K562 (cell line): ENCODE measurements around the gene NDRG3. TPM values are rescaled to one million over a fixed set of nuclear protein-coding genes. Genes with fewer than 3 reads are reported as not detected.

Experiments
- ATAC-seq: fragments of 200-7000 bp; cut with Tn5 transposase; 3 replicates; pipeline ENCODE4 v1.9.1; 2020; ENCODE audit warnings: moderate library complexity
- BruUV-seq: library from RNA; stranded (reverse); fragments of 400-500 nt; replicated peaks from 2 replicates; lab custom pipeline; 2021; lab: Mats Ljungman, UMichigan
- CTCF ChIA-PET: fragments of 300-600 bp; formaldehyde crosslinking; extraction: SDS; loops from one replicate; lab custom pipeline; 2021; ENCODE audit warnings: low intra/inter-chr PET ratio; lab: Yijun Ruan, JAX
- POLR2A ChIA-PET: fragments of 300-600, 350-650 bp; sonication (Branson Sonifier 250); formaldehyde crosslinking; extraction: SDS; loops from one replicate; lab custom pipeline; 2021; ENCODE audit warnings: antibody characterized with exemption, inconsistent platforms; lab: Yijun Ruan, JAX
- DNase-seq, 4 experiments: peaks; one replicate each; pipeline versions ENCODE4 v3.0.0 to v3.0.0-alpha.2; 2011 to 2018; ENCODE audit warnings: low spot score in 3 of 4, mixed read lengths in 3 of 4; ENCODE audit errors: extremely low read depth in 1 of 4
- FAIRE-seq: peaks from 2 replicates; lab custom pipeline; 2011; peaks lifted over from hg19 to GRCh38; lab: Jason Lieb, UNC
- H2AFZ ChIP-seq: 2 replicates; pipeline ENCODE4 v1.6.0; 2011; ENCODE audit warnings: low read depth, low read length, control low read depth, inconsistent platforms
- H3K27ac ChIP-seq: fragments of 200-600 bp; 3 replicates; pipeline ENCODE4 v1.8.0; 2011; ENCODE audit warnings: low read depth, mild to moderate bottlenecking, control low read depth, inconsistent platforms, low read length, moderate library complexity, mixed read lengths; ENCODE audit errors: extremely low read depth
- H3K27me3 ChIP-seq, 2 experiments: fragments of 300-600 bp in 1 of 2; 2 replicates in 1 of 2; 3 replicates in 1 of 2; pipeline versions ENCODE4 v1.6.0 to v1.8.0; 2011; ENCODE audit warnings: inconsistent platforms in 2 of 2, low read length in 2 of 2, mild to moderate bottlenecking in 1 of 2, mixed read lengths in 1 of 2, moderate library complexity in 1 of 2; ENCODE audit not compliant: control insufficient read depth in 2 of 2, insufficient read depth in 2 of 2
- H3K36me3 ChIP-seq: fragments of 300-600 bp; 3 replicates; pipeline ENCODE4 v1.8.0; 2011; ENCODE audit warnings: mild to moderate bottlenecking, low read length, inconsistent platforms; ENCODE audit not compliant: control insufficient read depth, insufficient read depth
- H3K4me1 ChIP-seq, 2 experiments: fragments of 200-600 bp in 1 of 2; replicated peaks in 1 of 2; 2 replicates in 1 of 2; 3 replicates in 1 of 2; pipeline versions ENCODE4 v1.5.1 to v1.8.0; 2011; ENCODE audit warnings: inconsistent platforms in 2 of 2, low read length in 2 of 2, mild to moderate bottlenecking in 1 of 2, mixed read lengths in 1 of 2, moderate library complexity in 1 of 2; ENCODE audit not compliant: control insufficient read depth in 2 of 2, insufficient read depth in 2 of 2
- H3K4me2 ChIP-seq: 2 replicates; pipeline ENCODE4 v1.6.1; 2011; ENCODE audit warnings: low read length, control low read depth, inconsistent platforms, mixed read lengths; ENCODE audit not compliant: insufficient read depth
- H3K4me3 ChIP-seq: fragments of 200-600 bp; sonication (generic), shearing (Covaris generic); 2 replicates; pipeline ENCODE4 v1.5.1; 2016; ENCODE audit warnings: control low read depth, inconsistent platforms
- H3K79me2 ChIP-seq: fragments of 200-600 bp; 3 replicates; pipeline ENCODE4 v1.8.0; 2011; ENCODE audit warnings: low read length, inconsistent platforms; ENCODE audit not compliant: control insufficient read depth, insufficient read depth
- H3K9ac ChIP-seq, 2 experiments: 2 replicates each; pipeline versions ENCODE4 v1.6.0 to v1.6.1; 2011; ENCODE audit warnings: low read depth in 2 of 2, low read length in 2 of 2, control low read depth in 1 of 2, inconsistent platforms in 1 of 2, mild to moderate bottlenecking in 1 of 2, mixed read lengths in 1 of 2; ENCODE audit not compliant: insufficient read depth in 1 of 2
- H3K9me1 ChIP-seq: one replicate; pipeline ENCODE4 v1.6.0; 2011; ENCODE audit warnings: inconsistent platforms, mild to moderate bottlenecking, low read length, moderate library complexity; ENCODE audit not compliant: control insufficient read depth, insufficient read depth
- H3K9me3 ChIP-seq: replicated peaks from 2 replicates; pipeline ENCODE4 v1.5.1; 2011; ENCODE audit warnings: low read depth, low read length, inconsistent platforms; ENCODE audit not compliant: control insufficient read depth, insufficient read depth
- H4K20me1 ChIP-seq: replicated peaks from 2 replicates; pipeline ENCODE4 v1.6.1; 2011; ENCODE audit warnings: low read length, inconsistent platforms, mixed read lengths; ENCODE audit not compliant: control insufficient read depth, insufficient read depth
- CTCF ChIP-seq, 3 experiments: IDR thresholded peaks in 2 of 3; conservative IDR thresholded peaks in 1 of 3; 2 replicates each; pipeline ENCODE4 v1.5.1; 2011 to 2012; ENCODE audit warnings: low read length in 3 of 3, mild to moderate bottlenecking in 3 of 3, control low read depth in 2 of 3, improper control_type of control experiment in 1 of 3, inconsistent platforms in 1 of 3, low read depth in 1 of 3, mixed read lengths in 1 of 3, moderate library complexity in 1 of 3; ENCODE audit not compliant: insufficient read depth in 2 of 3
- ID3 ChIP-seq, 2 experiments: fragments of 250-450 bp in 1 of 2; fragments of 450-650 bp in 1 of 2; sonication (Bioruptor Pico) in 1 of 2; IDR thresholded peaks; 2 replicates each; pipeline versions ENCODE4 v1.6.1 to v1.8.0; 2016 to 2021; ENCODE audit warnings: mild to moderate bottlenecking in 2 of 2, moderate library complexity in 2 of 2, missing compliant biosample characterization in 1 of 2, missing genetic modification characterization in 1 of 2
- LEF1 ChIP-seq: fragments of 450-650 bp; IDR thresholded peaks from 2 replicates; pipeline ENCODE4 v1.6.1; 2016; ENCODE audit warnings: mild to moderate bottlenecking
- MXD1 ChIP-seq: fragments of 250-450 bp; sonication (Bioruptor Pico); IDR thresholded peaks from 2 replicates; pipeline ENCODE4 v1.8.0; 2021; ENCODE audit warnings: borderline replicate concordance, mild to moderate bottlenecking, moderate library complexity; ENCODE audit not compliant: poor library complexity, severe bottlenecking
- PREB ChIP-seq: sonication (generic); formaldehyde crosslinking; IDR thresholded peaks from 2 replicates; pipeline ENCODE4 v1.8.1; 2023; ENCODE audit warnings: mild to moderate bottlenecking, missing genetic modification reagents
- SPI1 ChIP-seq: IDR thresholded peaks from 2 replicates; pipeline ENCODE4 v1.6.1; 2011; ENCODE audit warnings: low read depth, low read length, control low read depth, borderline replicate concordance
- SREBF1 ChIP-seq: fragments of 150-350 bp; IDR thresholded peaks from 2 replicates; pipeline ENCODE4 v1.6.1; 2014; ENCODE audit warnings: antibody characterized with exemption, low read depth, low read length, borderline replicate concordance
- TCF7L2 ChIP-seq: fragments of 150-350 bp; IDR thresholded peaks from 2 replicates; pipeline ENCODE4 v1.6.1; 2016; ENCODE audit warnings: low read depth, mild to moderate bottlenecking, low read length, moderate library complexity
- ZNF239 ChIP-seq: fragments of 250-450 bp; sonication (Bioruptor Pico); IDR thresholded peaks from 2 replicates; pipeline ENCODE4 v1.4.0; 2020; ENCODE audit warnings: mild to moderate bottlenecking
- ZZZ3 ChIP-seq: fragments of 450-650 bp; IDR thresholded peaks from 2 replicates; pipeline ENCODE4 v1.6.1; 2016; ENCODE audit warnings: antibody characterized with exemption, mild to moderate bottlenecking, moderate library complexity
- WGBS: fragments of 100-300 bp; shearing (Covaris generic); methylation state at CpG from one replicate; pipeline ENCODE4 v1.1.6; 2016; ENCODE audit warnings: low coverage, mixed read lengths; ENCODE audit not compliant: insufficient coverage; ENCODE audit errors: missing lambda C conversion rate; 5-methylcytosine and 5-hydroxymethylcytosine counted together
- in situ Hi-C: fragments of 300-500 bp; cut with MboI; formaldehyde crosslinking; loops from 4 replicates; pipeline ENCODE4 v1.15.0; 2018; ENCODE audit warnings: inconsistent platforms, mixed read lengths
- intact Hi-C: fragments of 100-400 bp; cut with micrococcal nuclease; formaldehyde crosslinking; loops from 2 replicates; pipeline ENCODE4 v1.14.2; 2022
- polyA plus RNA-seq, 8 experiments: library from polyadenylated mRNA; depleted of rRNA in 4 of 8; stranded (reverse) in 5 of 8; unstranded in 3 of 8; fragments of >200 nt; fragmentation: Nextera tagmentation in 2 of 8; fragmentation: Illumina TruSeq in 1 of 8; extraction: Ambion mirVana in 2 of 8; extraction: Trizol in 1 of 8; gene quantifications; 2 replicates each; pipeline versions ENCODE4 v1.2.1 to v1.2.3, GENCODE V29; 2011 to 2014; ENCODE audit warnings: inconsistent platforms in 1 of 8, missing spikeins in 1 of 8
- total RNA-seq, 7 experiments: library from RNA; depleted of rRNA in 6 of 7; stranded (reverse); fragments of >200 nt in 6 of 7; fragmentation: Illumina TruSeq in 2 of 7; extraction: Trizol in 2 of 7; gene quantifications; 2 replicates each; pipeline versions ENCODE4 v1.2.1 to v1.2.3, GENCODE V29; 2011 to 2021; ENCODE audit warnings: low replicate concordance in 1 of 7

Gene NDRG3
- total and polyA plus RNA-seq, 9 of the 15 experiments (the other 6 are each of a cell fraction or from before 2014, with no cell fraction given) = 14.6 to 39.4 (median 24.4) TPM

GRCh38 chr20:36645998-36646397 is 99.9 kb downstream of the NDRG3 start, which contains the start of gene SLA2:
SLA2 (minus strand) TSS chr20:36646196; CDS start chr20:36641335, 4,861 bp downstream.
- Histone ChIP-seq H3K4me3 (no peak within 1 kb of the TSS), H3K4me2 (no peak within 1 kb of the TSS), H3K27ac (no peak within 1 kb of the TSS), H3K27me3 (no peaks in the 10 kb centered on the region), H3K4me1 (no peaks in the 10 kb centered on the region; a peak in 3 of 5 replicates), H4K20me1 (no peaks in the 10 kb centered on the region), H2AFZ (no peak within 1 kb of the TSS), H3K36me3 (no peaks in the 10 kb centered on the region), H3K9ac (no peak within 1 kb of the TSS), H3K79me2 (no peaks in the 10 kb centered on the region), H3K9me3 (no peaks in the 10 kb centered on the region), H3K9me1 (no peaks in the 10 kb centered on the region)
- DNase-seq (no peak), ATAC-seq (no peak; the same call in none of the 3 replicates), FAIRE-seq (no peak)
- TF ChIP-seq SPI1 (peak; percentile 80; the same call in 1 of the 2 replicates), ZNF239 (no peak)
- intact Hi-C loops (no loop called here), in situ Hi-C loops (no loop called here)
- WGBS = 8% methylated on average over 9 of the region's 9 CpGs
- ChIA-PET POLR2A (interaction anchor here (0.6 to 1.0 kb wide), 4 partner anchors 9 to 20 kb away, joined by 3 to 4 read pairs (median 3); no protein-coding TSS in a partner anchor), CTCF (no interaction called here)
- no TSS peak for BruUV-seq

GRCh38 chr20:36645353-36645752 is 100.5 kb downstream of the NDRG3 start:
- DNase-seq (no peak), ATAC-seq (no peak), FAIRE-seq (no peak)
- Histone ChIP-seq H3K9ac (no peak overlapping the region), H3K79me2 (no peaks in the 10 kb centered on the region), H3K27ac (no peak overlapping the region), H3K9me1 (no peaks in the 10 kb centered on the region), H3K4me3 (no peak overlapping the region), H4K20me1 (no peaks in the 10 kb centered on the region), H2AFZ (no peak overlapping the region), H3K4me2 (no peak overlapping the region), H3K36me3 (no peaks in the 10 kb centered on the region), H3K4me1 (no peaks in the 10 kb centered on the region; a peak in 3 of 5 replicates), H3K27me3 (no peaks in the 10 kb centered on the region), H3K9me3 (no peaks in the 10 kb centered on the region)
- ChIA-PET POLR2A (interaction anchor here (0.9 to 1.0 kb wide), 3 partner anchors 9 to 13 kb away, joined by 3 to 4 read pairs (median 3); no protein-coding TSS in a partner anchor), CTCF (no interaction called here)
- 36% methylated on average over 7 of the region's 7 CpGs for WGBS
- in situ Hi-C loops = no loop called here
- intact Hi-C loops = no loop called here
- no TSS peak for BruUV-seq
- no peak for TF ChIP-seq PREB (CRISPR knock-in tag)
- no peak for TF ChIP-seq MXD1 (CRISPR knock-in tag)
- TF ChIP-seq TCF7L2 = no peak
- no peak for TF ChIP-seq CTCF (IDR thresholded peaks at IDR 0.05 in 2 of 3, conservative IDR thresholded peaks at IDR 0.05 in 1 of 3; ENCODE audit: insufficient read depth in 2 of 3, low read depth in 1 of 3, low read length in 3 of 3)
- no peak for TF ChIP-seq LEF1
- TF ChIP-seq SREBF1 = no peak
- TF ChIP-seq ID3 (CRISPR knock-in tag; IDR thresholded peaks at IDR 0.05) = no peak
- no peak for TF ChIP-seq ID3 (tag; IDR thresholded peaks at IDR 0.05)
- TF ChIP-seq ZZZ3 = no peak
